ENCODE results near the gene MLC1.

Gene MLC1

DNA sequence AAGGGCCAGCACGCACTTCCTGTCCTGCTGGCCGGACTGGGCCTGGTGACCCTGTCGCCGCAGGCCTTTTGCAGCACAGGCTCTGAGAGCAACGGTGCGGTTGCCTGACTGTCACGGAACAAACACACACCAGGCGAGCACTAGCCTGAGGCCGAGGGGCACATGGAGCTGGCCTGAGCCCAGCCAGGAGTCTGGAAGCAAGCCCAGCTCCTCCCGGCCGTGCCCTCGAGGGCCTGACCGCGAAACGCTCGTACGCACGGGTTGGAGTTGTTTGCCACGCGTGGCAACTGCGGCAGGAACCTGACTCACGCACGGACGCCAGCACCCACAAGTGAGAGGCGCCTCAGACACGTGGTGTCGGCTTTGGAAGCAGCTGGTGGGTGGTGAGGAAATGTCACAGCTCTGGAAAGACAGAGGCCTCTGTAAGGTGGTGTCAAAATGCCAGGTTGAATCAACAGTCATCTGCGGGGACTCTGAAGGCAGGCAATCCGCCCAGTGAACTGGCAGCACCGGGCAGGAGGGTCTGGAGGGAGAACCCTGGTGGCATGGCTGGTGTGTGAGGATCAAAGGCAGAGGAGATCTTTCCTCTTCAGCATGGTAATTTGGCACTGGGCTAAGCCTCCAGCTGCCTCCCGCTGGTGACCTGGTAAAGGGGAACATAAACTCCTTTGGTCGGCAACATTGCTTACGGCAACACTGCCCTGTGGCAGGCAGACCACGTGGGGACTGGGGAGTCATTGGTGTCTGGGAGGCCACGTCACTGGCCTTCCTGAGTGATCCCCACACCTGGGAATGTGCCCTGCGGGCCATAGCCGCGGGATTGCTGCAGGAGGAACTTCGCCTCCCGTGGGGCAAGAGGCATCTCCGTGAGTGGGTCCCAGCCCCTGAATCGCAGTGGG lies 57.3 kb downstream of the MLC1 start:
- no CpG with 5 or more reads among the region's 42 CpGs for WGBS, 2 donors (ENCODE audit: extremely low coverage in 2 of 2, insufficient read length in 2 of 2, insufficient replicate concordance in 1 of 2)
- no peaks in the 10 kb centered on the region for H3K79me1 ChIP-seq (ENCODE audit: low read depth, low read length)
- no peak overlapping the region for H2BK120ac ChIP-seq (ENCODE audit: low read depth, low read length)
- peak overlapping the region; percentile 47 for H3K14ac ChIP-seq (ENCODE audit: low read length)
- no peak overlapping the region for H2BK15ac ChIP-seq (ENCODE audit: low read length)
- H3K27ac ChIP-seq (replicated peaks; ENCODE audit: low read length) = no peak overlapping the region
- H3K4me3 ChIP-seq (ENCODE audit: low read length in 2 of 2) = no peak overlapping the region
- H3K27me3 ChIP-seq (ENCODE audit: control insufficient read depth in 3 of 3, insufficient read depth in 3 of 3, low read depth in 1 of 3, low read length in 3 of 3) = peaks cover 0 to 36% (median 13%) of the 10 kb centered on the region in 3 experiments
- H2AK5ac ChIP-seq (ENCODE audit: low read depth, low read length) = peak overlapping the region; percentile 26
- H3K9ac ChIP-seq (ENCODE audit: low read depth, low read length, poor library complexity) = peak overlapping the region; percentile 60
- H3K9me3 ChIP-seq (replicated peaks in 1 of 2; ENCODE audit: control insufficient read depth in 2 of 2, insufficient read depth in 1 of 2, low read depth in 1 of 2, low read length in 2 of 2) = no peaks in the 10 kb centered on the region
- H4K8ac ChIP-seq (ENCODE audit: low read depth, low read length) = no peak overlapping the region
- H3K36me3 ChIP-seq (replicated peaks in 1 of 2; ENCODE audit: control insufficient read depth in 2 of 2, insufficient read depth in 2 of 2, low read length in 2 of 2) = no peaks in the 10 kb centered on the region
- no peak overlapping the region for H4K91ac ChIP-seq (ENCODE audit: low read depth, low read length, poor library complexity)
- no peak overlapping the region for H3K4ac ChIP-seq (ENCODE audit: low read length)
- peaks cover 0 to 1% of the 10 kb centered on the region in 2 donors for H3K4me1 ChIP-seq (ENCODE audit: control insufficient read depth in 2 of 2, insufficient read depth in 1 of 2, low read depth in 1 of 2, low read length in 2 of 2)
- DNase-seq (ENCODE audit: low spot score) = no peak
- H3K4me2 ChIP-seq (ENCODE audit: insufficient read depth, low read length, poor library complexity, severe bottlenecking) = no peak overlapping the region
- H2AFZ ChIP-seq (ENCODE audit: low read length) = no peak overlapping the region
- H2BK5ac ChIP-seq (ENCODE audit: low read length) = no peak overlapping the region
- H3K23ac ChIP-seq (ENCODE audit: low read depth, low read length, poor library complexity) = peak overlapping the region; percentile 73
- peak overlapping the region; percentile 52 for H3K18ac ChIP-seq (ENCODE audit: low read length)
- peak overlapping the region; percentile 82 for H2BK12ac ChIP-seq (ENCODE audit: low read length)

DNA sequence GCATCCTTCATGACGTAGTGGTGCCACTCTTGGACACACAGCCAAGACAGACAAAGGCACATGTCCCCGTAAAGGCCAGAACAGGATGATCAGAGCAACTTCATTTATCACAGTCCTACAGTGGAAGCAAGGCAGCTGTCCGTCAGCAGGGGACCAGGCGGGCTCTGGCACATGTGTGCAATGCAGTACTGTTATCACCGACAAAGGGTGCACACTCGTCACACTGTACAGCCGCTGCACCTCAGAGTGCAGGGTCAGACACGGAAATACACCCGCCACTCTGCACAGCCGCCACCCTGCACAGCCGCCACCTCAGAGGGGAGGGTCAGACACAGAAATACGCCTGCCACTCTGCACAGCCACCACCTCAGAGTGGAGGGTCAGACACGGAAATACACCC lies 59.2 kb downstream of the MLC1 start:
- Histone ChIP-seq H3K27ac (replicated peaks; ENCODE audit: low read length) (no peak overlapping the region), H3K36me3 (replicated peaks in 1 of 2; ENCODE audit: control insufficient read depth in 2 of 2, insufficient read depth in 2 of 2, low read length in 2 of 2) (no peaks in the 10 kb centered on the region), H3K4me1 (ENCODE audit: control insufficient read depth in 2 of 2, insufficient read depth in 1 of 2, low read depth in 1 of 2, low read length in 2 of 2) (peaks cover 0 to 1% of the 10 kb centered on the region in 2 donors), H2AK5ac (ENCODE audit: low read depth, low read length) (no peak overlapping the region), H3K14ac (ENCODE audit: low read length) (no peak overlapping the region), H2BK5ac (ENCODE audit: low read length) (no peak overlapping the region), H4K91ac (ENCODE audit: low read depth, low read length, poor library complexity) (no peak overlapping the region), H2BK12ac (ENCODE audit: low read length) (no peak overlapping the region), H4K8ac (ENCODE audit: low read depth, low read length) (no peak overlapping the region), H2AFZ (ENCODE audit: low read length) (no peak overlapping the region), H3K4me3 (ENCODE audit: low read length in 2 of 2) (no peak overlapping the region), H3K4me2 (ENCODE audit: insufficient read depth, low read length, poor library complexity, severe bottlenecking) (no peak overlapping the region), H3K9ac (ENCODE audit: low read depth, low read length, poor library complexity) (no peak overlapping the region), H3K23ac (ENCODE audit: low read depth, low read length, poor library complexity) (no peak overlapping the region), H2BK15ac (ENCODE audit: low read length) (no peak overlapping the region), H3K4ac (ENCODE audit: low read length) (no peak overlapping the region), H3K27me3 (ENCODE audit: control insufficient read depth in 3 of 3, insufficient read depth in 3 of 3, low read depth in 1 of 3, low read length in 3 of 3) (peaks cover 0 to 23% (median 9%) of the 10 kb centered on the region in 3 experiments), H3K79me1 (ENCODE audit: low read depth, low read length) (no peaks in the 10 kb centered on the region), H3K9me3 (replicated peaks in 1 of 2; ENCODE audit: control insufficient read depth in 2 of 2, insufficient read depth in 1 of 2, low read depth in 1 of 2, low read length in 2 of 2) (peaks cover 0 to 3% of the 10 kb centered on the region in 2 donors), H2BK120ac (ENCODE audit: low read depth, low read length) (no peak overlapping the region), H3K18ac (ENCODE audit: low read length) (no peak overlapping the region)
- no peak for DNase-seq (ENCODE audit: low spot score)
- no CpG with 5 or more reads among the region's 13 CpGs for WGBS, 2 donors (ENCODE audit: extremely low coverage in 2 of 2, insufficient read length in 2 of 2, insufficient replicate concordance in 1 of 2)

DNA sequence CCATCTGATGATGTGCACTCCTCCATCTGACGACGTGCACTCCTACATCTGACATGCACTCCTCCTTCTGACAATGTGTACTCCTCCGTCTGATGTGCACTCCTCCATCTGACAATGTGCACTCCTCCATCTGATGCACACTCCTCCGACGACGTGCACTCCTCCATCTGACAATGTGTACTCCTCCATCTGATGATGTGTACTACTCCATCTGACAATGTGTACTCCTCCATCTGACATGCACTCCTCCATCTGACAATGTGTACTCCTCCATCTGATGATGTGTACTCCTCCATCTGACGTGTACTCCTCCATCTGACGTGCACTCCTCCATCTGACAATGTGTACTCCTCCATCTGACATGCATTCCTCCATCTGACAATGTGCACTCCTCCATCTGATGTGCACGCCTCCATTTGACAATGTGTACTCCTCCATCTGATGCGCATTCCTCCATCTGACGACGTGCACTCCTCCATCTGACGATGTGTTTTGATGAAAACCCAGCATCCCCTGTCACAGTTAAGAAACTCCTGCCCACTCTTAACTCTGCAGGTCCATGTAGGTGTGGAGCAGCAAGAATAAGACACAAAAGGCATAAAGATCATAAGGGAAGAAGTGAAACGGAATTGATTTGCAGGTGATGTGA lies 62.9 kb downstream of the MLC1 start:
- no peak overlapping the region for H4K91ac ChIP-seq (ENCODE audit: low read depth, low read length, poor library complexity)
- no peak overlapping the region for H3K9ac ChIP-seq (ENCODE audit: low read depth, low read length, poor library complexity)
- no peak overlapping the region for H3K4me2 ChIP-seq (ENCODE audit: insufficient read depth, low read length, poor library complexity, severe bottlenecking)
- peak overlapping the region in 1 of 2 donors; percentile 33 for H3K4me3 ChIP-seq (ENCODE audit: low read length in 2 of 2)
- H3K9me3 ChIP-seq (replicated peaks in 1 of 2; ENCODE audit: control insufficient read depth in 2 of 2, insufficient read depth in 1 of 2, low read depth in 1 of 2, low read length in 2 of 2) = peaks cover 0 to 10% of the 10 kb centered on the region in 2 donors
- H2AFZ ChIP-seq (ENCODE audit: low read length) = no peak overlapping the region
- no peaks in the 10 kb centered on the region for H3K4me1 ChIP-seq (ENCODE audit: control insufficient read depth in 2 of 2, insufficient read depth in 1 of 2, low read depth in 1 of 2, low read length in 2 of 2)
- DNase-seq (ENCODE audit: low spot score) = no peak
- H3K27me3 ChIP-seq (ENCODE audit: control insufficient read depth in 3 of 3, insufficient read depth in 3 of 3, low read depth in 1 of 3, low read length in 3 of 3) = peaks cover 0 to 29% (median 6%) of the 10 kb centered on the region in 3 experiments
- WGBS, 2 donors (ENCODE audit: extremely low coverage in 2 of 2, insufficient read length in 2 of 2, insufficient replicate concordance in 1 of 2) = no CpG with 5 or more reads among the region's 14 CpGs
- no peaks in the 10 kb centered on the region for H3K36me3 ChIP-seq (replicated peaks in 1 of 2; ENCODE audit: control insufficient read depth in 2 of 2, insufficient read depth in 2 of 2, low read length in 2 of 2)
- H2AK5ac ChIP-seq (ENCODE audit: low read depth, low read length) = no peak overlapping the region
- no peak overlapping the region for H4K8ac ChIP-seq (ENCODE audit: low read depth, low read length)
- H3K79me1 ChIP-seq (ENCODE audit: low read depth, low read length) = no peaks in the 10 kb centered on the region
- no peak overlapping the region for H2BK120ac ChIP-seq (ENCODE audit: low read depth, low read length)
- H3K27ac ChIP-seq (replicated peaks; ENCODE audit: low read length) = no peak overlapping the region
- H3K4ac ChIP-seq (ENCODE audit: low read length) = no peak overlapping the region
- H2BK15ac ChIP-seq (ENCODE audit: low read length) = no peak overlapping the region
- H3K18ac ChIP-seq (ENCODE audit: low read length) = no peak overlapping the region
- H3K23ac ChIP-seq (ENCODE audit: low read depth, low read length, poor library complexity) = peak overlapping the region; percentile 13
- no peak overlapping the region for H2BK12ac ChIP-seq (ENCODE audit: low read length)
- no peak overlapping the region for H3K14ac ChIP-seq (ENCODE audit: low read length)
- no peak overlapping the region for H2BK5ac ChIP-seq (ENCODE audit: low read length)

- H3K4ac ChIP-seq (ENCODE audit: low read length) = no peak overlapping the region
- no peak overlapping the region for H2BK12ac ChIP-seq (ENCODE audit: low read length)
- H3K9me3 ChIP-seq (replicated peaks in 1 of 2; ENCODE audit: control insufficient read depth in 2 of 2, insufficient read depth in 1 of 2, low read depth in 1 of 2, low read length in 2 of 2) = peaks cover 0 to 11% of the 10 kb centered on the region in 2 donors
- H3K18ac ChIP-seq (ENCODE audit: low read length) = no peak overlapping the region
- no peak overlapping the region for H3K4me2 ChIP-seq (ENCODE audit: insufficient read depth, low read length, poor library complexity, severe bottlenecking)
- H2BK5ac ChIP-seq (ENCODE audit: low read length) = no peak overlapping the region
- H3K4me3 ChIP-seq (ENCODE audit: low read length in 2 of 2) = peak overlapping the region in 1 of 2 donors; percentile 53
- H2AK5ac ChIP-seq (ENCODE audit: low read depth, low read length) = no peak overlapping the region
- H3K23ac ChIP-seq (ENCODE audit: low read depth, low read length, poor library complexity) = peak overlapping the region; percentile 81
- H3K36me3 ChIP-seq (replicated peaks in 1 of 2; ENCODE audit: control insufficient read depth in 2 of 2, insufficient read depth in 2 of 2, low read length in 2 of 2) = no peaks in the 10 kb centered on the region
- H2BK120ac ChIP-seq (ENCODE audit: low read depth, low read length) = no peak overlapping the region
- H3K4me1 ChIP-seq (ENCODE audit: control insufficient read depth in 2 of 2, insufficient read depth in 1 of 2, low read depth in 1 of 2, low read length in 2 of 2) = no peaks in the 10 kb centered on the region
- H3K9ac ChIP-seq (ENCODE audit: low read depth, low read length, poor library complexity) = no peak overlapping the region
- peaks cover 2 to 46% (median 15%) of the 10 kb centered on the region in 3 experiments for H3K27me3 ChIP-seq (ENCODE audit: control insufficient read depth in 3 of 3, insufficient read depth in 3 of 3, low read depth in 1 of 3, low read length in 3 of 3)
- DNase-seq (ENCODE audit: low spot score) = no peak
- H2AFZ ChIP-seq (ENCODE audit: low read length) = no peak overlapping the region
- no peak overlapping the region for H4K91ac ChIP-seq (ENCODE audit: low read depth, low read length, poor library complexity)
- WGBS, 2 donors (ENCODE audit: extremely low coverage in 2 of 2, insufficient read length in 2 of 2, insufficient replicate concordance in 1 of 2) = no CpG with 5 or more reads among the region's 15 CpGs
- no peak overlapping the region for H3K27ac ChIP-seq (replicated peaks; ENCODE audit: low read length)
- H3K79me1 ChIP-seq (ENCODE audit: low read depth, low read length) = no peaks in the 10 kb centered on the region
- no peak overlapping the region for H2BK15ac ChIP-seq (ENCODE audit: low read length)
- H4K8ac ChIP-seq (ENCODE audit: low read depth, low read length) = peak overlapping the region; percentile 52
- no peak overlapping the region for H3K14ac ChIP-seq (ENCODE audit: low read length)
Observed at GRCh38 chr22:50020606-50021005, 64.6 kb downstream of the MLC1 start.
